Stomach (tissue), 4 donors: ENCODE data around the gene MYO9A.

ENCODE experiments used
- POLR2A ChIP-seq, 4 donors: fragments of 450-650 bp; IDR thresholded peaks; one replicate each; pipeline ENCODE4 v1.6.1; 2016; ENCODE audit warnings: antibody characterized with exemption in 4 of 4, control low read depth in 2 of 4, mild to moderate bottlenecking in 1 of 4, moderate library complexity in 1 of 4
- POLR2AphosphoS5 ChIP-seq, 3 donors: sonication (generic); formaldehyde crosslinking; IDR thresholded peaks; one replicate each; pipeline ENCODE4 v1.6.1; 2016; ENCODE audit warnings: antibody characterized with exemption in 3 of 3
- TF ChIP-seq, protein P1 (sequence below), 7 experiments: fragments of 450-650 bp in 4 of 7; fragments of 200-600 bp in 3 of 7; sonication (generic) in 3 of 7; IDR thresholded peaks; one replicate each; pipeline ENCODE4 v1.5.1; 2016 to 2019; ENCODE audit warnings: antibody characterized with exemption in 7 of 7, control low read depth in 2 of 7, mild to moderate bottlenecking in 1 of 7

GRCh38 chr15:71810256-71811035 is 307.5 kb downstream of the MYO9A start, which contains the start of gene NR2E3:
- TF ChIP-seq, protein P1, sequence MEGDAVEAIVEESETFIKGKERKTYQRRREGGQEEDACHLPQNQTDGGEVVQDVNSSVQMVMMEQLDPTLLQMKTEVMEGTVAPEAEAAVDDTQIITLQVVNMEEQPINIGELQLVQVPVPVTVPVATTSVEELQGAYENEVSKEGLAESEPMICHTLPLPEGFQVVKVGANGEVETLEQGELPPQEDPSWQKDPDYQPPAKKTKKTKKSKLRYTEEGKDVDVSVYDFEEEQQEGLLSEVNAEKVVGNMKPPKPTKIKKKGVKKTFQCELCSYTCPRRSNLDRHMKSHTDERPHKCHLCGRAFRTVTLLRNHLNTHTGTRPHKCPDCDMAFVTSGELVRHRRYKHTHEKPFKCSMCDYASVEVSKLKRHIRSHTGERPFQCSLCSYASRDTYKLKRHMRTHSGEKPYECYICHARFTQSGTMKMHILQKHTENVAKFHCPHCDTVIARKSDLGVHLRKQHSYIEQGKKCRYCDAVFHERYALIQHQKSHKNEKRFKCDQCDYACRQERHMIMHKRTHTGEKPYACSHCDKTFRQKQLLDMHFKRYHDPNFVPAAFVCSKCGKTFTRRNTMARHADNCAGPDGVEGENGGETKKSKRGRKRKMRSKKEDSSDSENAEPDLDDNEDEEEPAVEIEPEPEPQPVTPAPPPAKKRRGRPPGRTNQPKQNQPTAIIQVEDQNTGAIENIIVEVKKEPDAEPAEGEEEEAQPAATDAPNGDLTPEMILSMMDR (IDR thresholded peaks at IDR 0.05), result no peak
- TF ChIP-seq POLR2AphosphoS5 (IDR thresholded peaks at IDR 0.05) (no peak), POLR2A (IDR thresholded peaks at IDR 0.05) (no peak)
